H9 (cell line): ENCODE measurements around the gene SEPTIN5. TPM values are rescaled to one million over a fixed set of nuclear protein-coding genes. Genes with fewer than 3 reads are reported as not detected.

Experiments
- DNase-seq: peaks from one replicate; pipeline ENCODE4 v3.0.0-alpha.2; 2017
- H2AFZ ChIP-seq: one replicate; pipeline ENCODE4 v1.6.1; 2013; ENCODE audit warnings: mild to moderate bottlenecking, low read length, control low read depth, moderate library complexity
- H2AK5ac ChIP-seq: 2 replicates; pipeline ENCODE4 v1.6.1; 2013; ENCODE audit warnings: low read length, control low read depth, mixed read lengths; ENCODE audit not compliant: insufficient read length
- H2BK120ac ChIP-seq: one replicate; pipeline ENCODE4 v1.6.1; 2013; ENCODE audit warnings: low read depth, mild to moderate bottlenecking, low read length, control low read depth, inconsistent platforms; ENCODE audit not compliant: poor library complexity, severe bottlenecking
- H2BK12ac ChIP-seq: 2 replicates; pipeline ENCODE4 v1.6.1; 2013; ENCODE audit warnings: low read length, control low read depth, mixed read lengths, low read depth; ENCODE audit not compliant: insufficient read length
- H2BK15ac ChIP-seq: 2 replicates; pipeline ENCODE4 v1.6.1; 2013; ENCODE audit warnings: low read depth, low read length, control low read depth
- H2BK20ac ChIP-seq: one replicate; pipeline ENCODE4 v1.6.1; 2013; ENCODE audit warnings: low read depth, mild to moderate bottlenecking, low read length, control low read depth, inconsistent platforms; ENCODE audit not compliant: poor library complexity, severe bottlenecking
- H2BK5ac ChIP-seq: 2 replicates; pipeline ENCODE4 v1.6.1; 2013; ENCODE audit warnings: low read length, control low read depth, mixed read lengths; ENCODE audit not compliant: insufficient read length
- H3K14ac ChIP-seq: 2 replicates; pipeline ENCODE4 v1.6.1; 2013; ENCODE audit warnings: low read length, control low read depth; ENCODE audit not compliant: insufficient read depth
- H3K18ac ChIP-seq: 2 replicates; pipeline ENCODE4 v1.6.1; 2013; ENCODE audit warnings: low read depth, mild to moderate bottlenecking, mixed read lengths, low read length, control low read depth; ENCODE audit not compliant: insufficient read length
- H3K23ac ChIP-seq: 2 replicates; pipeline ENCODE4 v1.6.1; 2013; ENCODE audit warnings: low read length, control low read depth, mixed read lengths, low read depth; ENCODE audit not compliant: insufficient read length
- H3K23me2 ChIP-seq: 2 replicates; pipeline ENCODE4 v1.6.1; 2013; ENCODE audit warnings: low read depth, mild to moderate bottlenecking, mixed read lengths, low read length, control low read depth; ENCODE audit not compliant: insufficient read length, poor library complexity, severe bottlenecking
- H3K27ac ChIP-seq: 2 replicates; pipeline ENCODE4 v1.5.1; 2013; ENCODE audit warnings: low read length, control low read depth, mixed read lengths, low read depth; ENCODE audit not compliant: insufficient read length
- H3K27me3 ChIP-seq: 2 replicates; pipeline ENCODE4 v1.6.1; 2013; ENCODE audit warnings: low read length, control low read depth, inconsistent platforms; ENCODE audit not compliant: insufficient read depth
- H3K4ac ChIP-seq: 2 replicates; pipeline ENCODE4 v1.6.1; 2013; ENCODE audit warnings: low read depth, mild to moderate bottlenecking, control low read depth, inconsistent platforms, low read length, moderate library complexity
- H3K4me1 ChIP-seq: 2 replicates; pipeline ENCODE4 v1.6.1; 2013; ENCODE audit warnings: low read length, control low read depth, inconsistent platforms; ENCODE audit not compliant: insufficient read depth
- H3K4me2 ChIP-seq: 2 replicates; pipeline ENCODE4 v1.6.1; 2013; ENCODE audit warnings: low read length, control low read depth, mixed read lengths; ENCODE audit not compliant: insufficient read length, insufficient read depth
- H3K56ac ChIP-seq: 2 replicates; pipeline ENCODE4 v1.6.1; 2013; ENCODE audit warnings: low read depth, mild to moderate bottlenecking, mixed read lengths, low read length, control low read depth; ENCODE audit not compliant: insufficient read length
- H3K79me1 ChIP-seq: 2 replicates; pipeline ENCODE4 v1.6.1; 2013; ENCODE audit warnings: low read depth, mild to moderate bottlenecking, moderate library complexity, low read length, control low read depth, inconsistent platforms; ENCODE audit not compliant: insufficient read depth, poor library complexity, severe bottlenecking
- H3K79me2 ChIP-seq: 2 replicates; pipeline ENCODE4 v1.6.1; 2013; ENCODE audit warnings: low read length, control low read depth, inconsistent platforms; ENCODE audit not compliant: insufficient read depth
- H3K9ac ChIP-seq: 2 replicates; pipeline ENCODE4 v1.6.1; 2013; ENCODE audit warnings: low read length, control low read depth, mixed read lengths; ENCODE audit not compliant: insufficient read length; ENCODE audit errors: extremely low read depth
- H3K9me3 ChIP-seq: one replicate; pipeline ENCODE4 v1.6.1; 2013; ENCODE audit warnings: low read depth, low read length, inconsistent platforms; ENCODE audit not compliant: control insufficient read depth
- H3T11ph ChIP-seq: one replicate; pipeline ENCODE4 v1.6.1; 2013; ENCODE audit warnings: mild to moderate bottlenecking, low read length, control low read depth, inconsistent platforms
- H4K20me1 ChIP-seq: one replicate; pipeline ENCODE4 v1.6.1; 2013; ENCODE audit not compliant: control insufficient read depth, insufficient read length, insufficient read depth
- H4K5ac ChIP-seq: 2 replicates; pipeline ENCODE4 v1.6.1; 2013; ENCODE audit warnings: low read depth, mild to moderate bottlenecking, mixed read lengths, low read length, control low read depth; ENCODE audit not compliant: insufficient read length
- H4K8ac ChIP-seq: replicated peaks from 2 replicates; pipeline ENCODE4 v1.6.1; 2013; ENCODE audit warnings: low read length, control low read depth, mixed read lengths, low read depth; ENCODE audit not compliant: insufficient read length
- H4K91ac ChIP-seq: 2 replicates; pipeline ENCODE4 v1.6.1; 2013; ENCODE audit warnings: low read depth, mild to moderate bottlenecking, moderate library complexity, mixed read lengths, low read length, control low read depth; ENCODE audit not compliant: insufficient read length
- H3K27ac Mint-ChIP-seq, 3 experiments: 2 replicates in 2 of 3; 3 replicates in 1 of 3; pipeline ENCODE4 v1.8.0; 2020 to 2021; ENCODE audit warnings: mixed read lengths in 3 of 3, mild to moderate bottlenecking in 1 of 3, moderate library complexity in 1 of 3
- H3K27me3 Mint-ChIP-seq: 2 replicates; pipeline ENCODE4 v1.8.0; 2021; ENCODE audit warnings: low read depth, mild to moderate bottlenecking, moderate library complexity, mixed read lengths
- H3K36me3 Mint-ChIP-seq, 3 experiments: 2 replicates in 2 of 3; 3 replicates in 1 of 3; pipeline ENCODE4 v1.8.0; 2020 to 2021; ENCODE audit warnings: low read depth in 3 of 3, mixed read lengths in 3 of 3; ENCODE audit not compliant: insufficient read depth in 1 of 3
- H3K4me1 Mint-ChIP-seq, 2 experiments: 2 replicates each; pipeline ENCODE4 v1.8.0; 2020; ENCODE audit warnings: mixed read lengths in 2 of 2
- H3K4me3 Mint-ChIP-seq, 2 experiments: 2 replicates in 1 of 2; 3 replicates in 1 of 2; pipeline ENCODE4 v1.8.0; 2020 to 2021; ENCODE audit warnings: mild to moderate bottlenecking in 2 of 2, mixed read lengths in 2 of 2, moderate library complexity in 1 of 2
- H3K9me3 Mint-ChIP-seq, 2 experiments: 2 replicates in 1 of 2; 3 replicates in 1 of 2; pipeline ENCODE4 v1.8.0; 2020; ENCODE audit warnings: mild to moderate bottlenecking in 2 of 2, mixed read lengths in 2 of 2, moderate library complexity in 1 of 2
- CTCF ChIP-seq: fragments of 200-600 bp; sonication (generic); conservative IDR thresholded peaks from 3 replicates; pipeline ENCODE4 v1.8.0; 2021; ENCODE audit warnings: antibody characterized with exemption, mild to moderate bottlenecking
- WGBS: extraction: QIAGEN DNeasy Blood & Tissue Kit; methylation state at CpG from one replicate; pipeline ENCODE4 v1.1.7; 2013; ENCODE audit warnings: missing lambda C conversion rate, low lambda C conversion rate, mixed read lengths; ENCODE audit not compliant: insufficient read length; ENCODE audit errors: extremely low coverage; 5-methylcytosine and 5-hydroxymethylcytosine counted together
- total RNA-seq: library from RNA; stranded (reverse); gene quantifications from 2 replicates; pipeline ENCODE4 v1.2.1, GENCODE V29; 2021

The SEPTIN5 gene
- total RNA-seq, 1 experiment from 2014 or later, result 17.8 TPM

- peaks cover 3 to 4% of the 10 kb centered on the region in 2 experiments; a peak in 3 of 5 replicates for H3K9me3 Mint-ChIP-seq
- TF ChIP-seq CTCF, result peak; percentile 64
- H3K4me3 Mint-ChIP-seq, result no peak overlapping the region
Observed at GRCh38 chr22:19753090-19753842, 39.0 kb downstream of the SEPTIN5 start.

More at GRCh38 chr22:19753090-19753842, 39.0 kb downstream of the SEPTIN5 start:
- no CpG with 5 or more reads among the region's 10 CpGs for WGBS
- Histone ChIP-seq H2AK5ac (no peak overlapping the region), H3K4ac (no peak overlapping the region), H3K14ac (no peak overlapping the region), H3K27ac (no peak overlapping the region), H2BK20ac (no peak overlapping the region), H3K23me2 (no peaks in the 10 kb centered on the region), H4K91ac (no peak overlapping the region), H4K5ac (no peak overlapping the region), H2BK15ac (no peak overlapping the region), H3K56ac (no peak overlapping the region), H2BK120ac (no peak overlapping the region), H4K8ac (no peak overlapping the region), H3K18ac (no peak overlapping the region), H3T11ph (no peak overlapping the region), H2BK5ac (no peak overlapping the region), H3K9me3 (no peaks in the 10 kb centered on the region), H4K20me1 (peaks cover 3% of the 10 kb centered on the region), H3K23ac (no peak overlapping the region), H3K79me2 (no peaks in the 10 kb centered on the region), H3K79me1 (no peaks in the 10 kb centered on the region), H3K27me3 (peaks cover 51% of the 10 kb centered on the region), H3K4me2 (no peak overlapping the region), H3K4me1 (no peaks in the 10 kb centered on the region), H2AFZ (no peak overlapping the region), H3K9ac (no peak overlapping the region), H2BK12ac (no peak overlapping the region)
- no peak overlapping the region for H3K27ac Mint-ChIP-seq
- DNase-seq, result peak; percentile 64
- H3K36me3 Mint-ChIP-seq, result no peaks in the 10 kb centered on the region
- H3K4me1 Mint-ChIP-seq, result peaks cover 13 to 31% of the 10 kb centered on the region in 2 experiments
- H3K27me3 Mint-ChIP-seq, result peaks cover 78% of the 10 kb centered on the region
